ENCODE data around the gene ANKRD12. TPM values are rescaled to one million over a fixed set of nuclear protein-coding genes. Genes with fewer than 3 reads are reported as not detected.

The ANKRD12 gene
- polyA plus RNA-seq, 1 experiment: 10.4 TPM

GRCh38 chr18:9147440-9148202 is 11.0 kb downstream of the ANKRD12 start:
- ChIA-PET POLR2A (no interaction called here), CTCF (interaction anchor here (0.6 to 2.0 kb wide), 2 partner anchors 74 to 140 kb away, joined by 4 to 7 read pairs; no protein-coding TSS in a partner anchor)
- Histone ChIP-seq H3K9me3 (ENCODE audit: control insufficient read depth, insufficient read depth, low read length) (no peaks in the 10 kb centered on the region), H3K4me3 (ENCODE audit: low read depth, low read length) (no peak overlapping the region), H3K27me3 (ENCODE audit: control insufficient read depth, insufficient read depth, low read length) (no peaks in the 10 kb centered on the region), H3K27ac (ENCODE audit: low read depth, low read length) (no peak overlapping the region)
- no peak for DNase-seq (ENCODE audit: low read depth, low spot score)
- TF ChIP-seq CTCF (IDR thresholded peaks at IDR 0.05; ENCODE audit: low read depth, low read length): peak; percentile 84

- ChIA-PET POLR2A (no interaction called here), CTCF (interaction anchor here (2.0 kb wide), 1 partner anchor 74 kb away, joined by 7 read pairs; no protein-coding TSS in a partner anchor)
- Histone ChIP-seq H3K27ac (ENCODE audit: low read depth, low read length) (no peak overlapping the region), H3K4me3 (ENCODE audit: low read depth, low read length) (no peak overlapping the region), H3K27me3 (ENCODE audit: control insufficient read depth, insufficient read depth, low read length) (no peaks in the 10 kb centered on the region), H3K9me3 (ENCODE audit: control insufficient read depth, insufficient read depth, low read length) (no peaks in the 10 kb centered on the region)
- TF ChIP-seq CTCF (IDR thresholded peaks at IDR 0.05; ENCODE audit: low read depth, low read length): no peak
- no peak for DNase-seq (ENCODE audit: low read depth, low spot score)
Observed at GRCh38 chr18:9148203-9148552, 11.6 kb downstream of the ANKRD12 start.

GRCh38 chr18:9150121-9150520 is 13.5 kb downstream of the ANKRD12 start:
- POLR2A ChIA-PET: no interaction called here
- no peak for TF ChIP-seq CTCF (IDR thresholded peaks at IDR 0.05; ENCODE audit: low read depth, low read length)
- Histone ChIP-seq H3K9me3 (ENCODE audit: control insufficient read depth, insufficient read depth, low read length) (no peaks in the 10 kb centered on the region), H3K27me3 (ENCODE audit: control insufficient read depth, insufficient read depth, low read length) (no peaks in the 10 kb centered on the region), H3K27ac (ENCODE audit: low read depth, low read length) (no peak overlapping the region), H3K4me3 (ENCODE audit: low read depth, low read length) (no peak overlapping the region)
- DNase-seq (ENCODE audit: low read depth, low spot score): no peak
- CTCF ChIA-PET: interaction anchor here (1.0 to 1.2 kb wide), 3 partner anchors 11 to 367 kb away, joined by 3 to 6 read pairs (median 5); no protein-coding TSS in a partner anchor

GRCh38 chr18:9153256-9153655 is 16.7 kb downstream of the ANKRD12 start:
- ChIA-PET CTCF (interaction anchor here (1.1 kb wide), 1 partner anchor 80 kb away, joined by 3 read pairs; no protein-coding TSS in a partner anchor), POLR2A (no interaction called here)
- Histone ChIP-seq H3K27ac (ENCODE audit: low read depth, low read length) (no peak overlapping the region), H3K9me3 (ENCODE audit: control insufficient read depth, insufficient read depth, low read length) (no peaks in the 10 kb centered on the region), H3K27me3 (ENCODE audit: control insufficient read depth, insufficient read depth, low read length) (no peaks in the 10 kb centered on the region), H3K4me3 (ENCODE audit: low read depth, low read length) (no peak overlapping the region)
- TF ChIP-seq CTCF (IDR thresholded peaks at IDR 0.05; ENCODE audit: low read depth, low read length): no peak
- no peak for DNase-seq (ENCODE audit: low read depth, low spot score)

GRCh38 chr18:9156604-9157249 is 20.1 kb downstream of the ANKRD12 start:
- Histone ChIP-seq H3K27me3 (ENCODE audit: control insufficient read depth, insufficient read depth, low read length) (no peaks in the 10 kb centered on the region), H3K4me3 (ENCODE audit: low read depth, low read length) (no peak overlapping the region), H3K27ac (ENCODE audit: low read depth, low read length) (no peak overlapping the region), H3K9me3 (ENCODE audit: control insufficient read depth, insufficient read depth, low read length) (no peaks in the 10 kb centered on the region)
- no peak for DNase-seq (ENCODE audit: low read depth, low spot score)
- POLR2A ChIA-PET: no interaction called here
- CTCF ChIA-PET: interaction anchor here (0.5 to 1.7 kb wide), 2 partner anchors 177 to 224 kb away, joined by 3 to 4 read pairs; no protein-coding TSS in a partner anchor
- TF ChIP-seq CTCF (IDR thresholded peaks at IDR 0.05; ENCODE audit: low read depth, low read length): no peak
